ENCODE results near the gene SOX3.

DNA sequence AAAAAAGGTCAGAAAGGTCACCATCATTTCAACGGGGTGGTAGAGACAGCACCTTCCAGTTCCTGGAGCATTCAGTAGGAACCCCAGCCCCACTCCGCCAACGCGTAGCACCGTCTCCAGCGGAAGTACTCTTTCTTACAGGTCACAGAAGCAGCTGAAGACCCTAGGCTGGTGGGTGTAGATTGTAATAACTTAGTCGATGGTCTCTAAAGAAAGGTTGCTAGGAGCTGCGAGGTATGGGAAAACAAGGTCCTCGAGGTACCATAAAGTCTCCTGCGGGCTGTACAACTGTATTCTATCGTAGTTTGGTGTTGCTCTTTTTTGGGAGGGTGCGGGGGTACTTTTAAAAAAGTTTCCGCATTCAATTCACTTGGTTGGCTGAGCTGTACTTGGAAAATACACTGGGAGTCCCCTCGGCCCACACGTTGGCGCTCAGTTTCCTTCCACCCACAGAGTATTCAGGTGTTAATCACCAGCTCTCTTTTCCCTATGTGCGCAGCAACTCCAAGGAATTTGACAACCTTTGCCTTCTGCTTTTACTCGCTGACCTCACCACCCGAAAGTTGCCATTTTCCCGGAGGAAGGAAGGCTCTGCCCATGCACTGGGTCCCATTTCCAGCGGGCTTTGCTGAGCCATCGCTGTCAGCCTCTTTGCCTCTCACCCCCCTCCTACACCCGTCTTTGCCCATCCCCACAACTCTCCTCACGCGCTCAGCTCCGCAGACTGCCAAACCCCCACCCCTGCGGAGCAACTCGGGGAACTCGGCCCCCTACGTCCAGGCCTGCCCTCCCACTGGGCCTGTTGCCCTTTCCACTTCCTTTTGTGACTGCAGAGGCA lies 4.8 kb upstream of the SOX3 start:
- TF ChIP-seq TARDBP (CRISPR knock-in tag; IDR thresholded peaks at IDR 0.05) (no peak), FOXA3 (CRISPR knock-in tag; IDR thresholded peaks at IDR 0.05) (no peak), ZNF530 (CRISPR knock-in tag; IDR thresholded peaks at IDR 0.05; ENCODE audit: low read depth) (no peak), ZNF367 (CRISPR knock-in tag; IDR thresholded peaks at IDR 0.05; ENCODE audit: borderline replicate concordance) (no peak), GABPA (IDR thresholded peaks at IDR 0.05; ENCODE audit: low read depth, low read length) (no peak), GABPA (CRISPR knock-in tag; IDR thresholded peaks at IDR 0.05; ENCODE audit: low read depth) (no peak), ZBTB7A (CRISPR knock-in tag; IDR thresholded peaks at IDR 0.05) (no peak), CTCF (CRISPR knock-in tag; IDR thresholded peaks at IDR 0.05) (no peak), REST (IDR thresholded peaks at IDR 0.05; ENCODE audit: borderline replicate concordance in 1 of 2, low read depth in 1 of 2, low read length in 2 of 2) (no peak), GLI4 (CRISPR knock-in tag; IDR thresholded peaks at IDR 0.05; ENCODE audit: borderline replicate concordance) (no peak)
- TF ChIP-seq, protein P1, sequence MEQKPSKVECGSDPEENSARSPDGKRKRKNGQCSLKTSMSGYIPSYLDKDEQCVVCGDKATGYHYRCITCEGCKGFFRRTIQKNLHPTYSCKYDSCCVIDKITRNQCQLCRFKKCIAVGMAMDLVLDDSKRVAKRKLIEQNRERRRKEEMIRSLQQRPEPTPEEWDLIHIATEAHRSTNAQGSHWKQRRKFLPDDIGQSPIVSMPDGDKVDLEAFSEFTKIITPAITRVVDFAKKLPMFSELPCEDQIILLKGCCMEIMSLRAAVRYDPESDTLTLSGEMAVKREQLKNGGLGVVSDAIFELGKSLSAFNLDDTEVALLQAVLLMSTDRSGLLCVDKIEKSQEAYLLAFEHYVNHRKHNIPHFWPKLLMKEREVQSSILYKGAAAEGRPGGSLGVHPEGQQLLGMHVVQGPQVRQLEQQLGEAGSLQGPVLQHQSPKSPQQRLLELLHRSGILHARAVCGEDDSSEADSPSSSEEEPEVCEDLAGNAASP (CRISPR knock-in tag; IDR thresholded peaks at IDR 0.05; ENCODE audit: borderline replicate concordance): no peak
